Stimulated activated CD8-positive, alpha-beta memory T cell treated with anti-CD3 and anti-CD28 coated beads, Interleukin-12 subunit alpha, Interleukin-12 subunit beta, amount 100 ng/mL, for 1 hour (primary cell): ENCODE measurements around the gene MUC5B.
"Not testable (repeated sequence)": the region's sequence is repeated elsewhere in the genome, so short reads cannot be mapped to it uniquely, and the experiment has no call there.

ENCODE experiments used
- DNase-seq: peaks from one replicate; pipeline ENCODE4 v3.0.0-alpha.2; 2020; ENCODE audit warnings: low read depth

Gene MUC5B

DNA sequence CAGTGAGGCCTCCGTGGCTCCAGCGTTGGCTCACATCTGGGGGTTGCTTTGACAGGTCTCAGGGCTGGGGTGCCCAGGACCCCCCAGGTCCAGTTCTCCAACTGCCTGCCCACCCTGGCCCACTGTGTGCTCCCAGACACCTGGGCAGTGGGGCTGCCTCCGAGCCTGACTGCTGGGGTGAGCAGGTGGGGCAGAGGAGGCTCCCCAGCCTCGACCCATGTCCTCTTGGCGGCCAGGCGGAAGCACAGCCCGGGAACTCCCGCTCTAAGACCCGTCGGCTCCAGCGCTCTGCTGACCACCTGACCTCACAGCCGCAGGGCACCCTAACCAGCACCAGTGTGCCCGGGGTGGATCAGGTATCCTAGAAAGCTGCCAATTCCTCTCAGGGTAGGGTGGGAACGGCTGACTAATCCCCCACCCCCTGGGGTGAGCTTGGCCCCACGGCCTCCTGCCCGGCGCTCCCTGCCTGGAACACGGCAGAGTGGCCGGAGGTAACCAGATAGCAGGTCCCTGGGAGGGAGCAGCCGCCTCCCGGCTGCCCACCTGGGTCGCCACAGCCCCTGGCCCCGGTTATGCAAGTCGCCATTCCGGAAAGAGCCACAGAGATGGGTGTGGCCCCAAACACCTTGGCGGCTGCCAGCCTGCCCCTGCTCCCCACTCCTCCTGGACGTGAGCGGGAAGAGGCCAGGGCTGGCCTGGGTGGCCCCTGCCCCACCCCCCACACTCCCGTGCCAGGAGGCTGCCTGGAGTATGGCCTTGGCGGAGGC lies 19.2 kb upstream of the MUC5B start:
- DNase-seq, result no peak

DNA sequence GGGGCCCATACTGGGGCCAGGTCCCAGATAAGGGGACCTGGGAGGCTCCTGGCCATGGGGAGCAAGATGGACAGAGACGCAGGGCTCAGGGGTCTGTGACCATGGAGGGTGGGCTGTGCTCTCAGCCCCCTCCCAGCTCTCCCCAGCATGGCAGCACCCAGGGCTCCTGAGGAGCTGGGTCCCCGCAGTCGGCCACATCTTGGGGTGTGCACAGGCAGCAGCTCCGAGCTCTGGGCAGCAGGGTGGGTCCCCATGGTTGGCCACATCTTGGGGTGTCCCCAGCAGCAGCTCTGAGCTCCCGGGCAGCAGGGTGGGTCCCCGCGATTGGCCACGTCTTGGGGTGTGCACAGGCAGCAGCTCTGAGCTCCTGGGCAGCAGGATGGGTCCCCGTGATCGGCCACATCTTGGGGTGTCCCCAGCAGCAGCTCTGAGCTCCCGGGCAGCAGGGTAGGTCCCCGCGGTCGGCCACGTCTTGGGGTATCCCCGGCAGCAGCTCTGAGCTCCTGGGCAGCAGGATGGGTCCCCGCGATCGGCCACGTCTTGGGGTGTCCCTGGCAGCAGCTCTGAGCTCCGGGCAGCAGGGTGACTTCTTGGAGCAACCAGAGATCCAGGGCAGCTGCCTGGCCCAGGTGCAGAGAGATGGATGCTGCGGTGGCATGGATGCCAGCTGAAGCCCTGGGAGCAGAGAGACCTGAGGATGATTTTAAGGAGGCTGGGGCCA lies 18.3 kb upstream of the MUC5B start:
- DNase-seq, result no peak

DNA sequence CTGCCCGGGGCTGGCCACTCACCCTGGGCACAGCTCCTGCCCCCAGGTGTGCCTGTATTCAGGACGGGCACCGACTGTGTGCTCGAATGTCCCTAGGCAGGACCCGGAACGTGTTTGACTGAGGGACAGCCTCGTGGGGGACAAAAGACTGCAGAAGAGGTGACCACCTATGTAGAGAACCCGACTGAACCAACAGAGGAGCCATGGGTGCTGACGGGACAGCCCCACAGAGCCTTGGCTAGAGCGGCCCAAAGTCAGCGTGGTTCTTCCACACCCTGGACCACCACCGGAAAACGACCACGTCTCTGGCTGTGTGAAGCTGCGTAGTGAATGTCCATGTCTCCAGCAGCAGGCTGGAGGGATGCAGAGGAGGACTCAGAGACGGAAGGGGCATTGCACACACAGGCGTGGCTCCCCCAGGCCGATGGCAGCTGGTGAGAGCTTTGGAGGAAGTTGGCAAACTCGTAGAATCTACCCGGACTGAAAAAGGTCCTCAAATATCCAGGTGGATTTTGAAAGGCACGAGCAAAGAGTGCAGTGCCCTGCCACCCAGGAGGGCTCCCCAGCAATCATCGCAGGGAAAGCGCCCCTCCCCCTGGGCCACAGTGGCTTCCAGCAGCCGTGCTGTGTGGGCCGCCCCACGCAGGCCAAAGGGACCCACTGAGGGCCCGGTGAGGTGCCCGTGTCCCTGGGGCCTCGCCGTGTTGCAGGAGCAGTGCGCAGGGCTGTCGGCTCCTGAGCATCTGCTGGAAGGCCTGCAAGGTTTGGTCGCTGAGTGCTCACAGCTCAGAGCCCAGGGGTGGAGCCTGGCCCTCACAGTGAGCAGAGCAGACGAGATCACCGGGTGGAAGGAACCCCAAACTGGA lies 17.5 kb upstream of the MUC5B start:
- no peak for DNase-seq

DNA sequence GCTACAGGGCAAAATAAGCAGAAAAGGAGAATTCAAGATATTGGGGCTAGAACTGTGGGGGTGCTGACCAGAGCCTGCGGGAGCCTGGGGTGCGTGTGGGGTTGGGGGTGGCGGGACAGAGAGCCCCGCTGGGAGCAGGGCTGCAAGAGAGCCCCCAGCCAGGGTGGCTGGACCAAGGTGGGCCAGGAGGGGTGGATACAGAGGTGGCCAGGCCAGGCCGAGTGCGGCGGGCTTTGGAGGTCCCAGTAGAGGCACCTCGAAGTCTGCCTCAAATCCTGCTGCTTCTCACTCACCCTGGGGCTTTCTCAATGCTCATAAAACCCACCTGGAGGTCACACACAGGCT lies 16.9 kb upstream of the MUC5B start:
- no peak for DNase-seq

DNA sequence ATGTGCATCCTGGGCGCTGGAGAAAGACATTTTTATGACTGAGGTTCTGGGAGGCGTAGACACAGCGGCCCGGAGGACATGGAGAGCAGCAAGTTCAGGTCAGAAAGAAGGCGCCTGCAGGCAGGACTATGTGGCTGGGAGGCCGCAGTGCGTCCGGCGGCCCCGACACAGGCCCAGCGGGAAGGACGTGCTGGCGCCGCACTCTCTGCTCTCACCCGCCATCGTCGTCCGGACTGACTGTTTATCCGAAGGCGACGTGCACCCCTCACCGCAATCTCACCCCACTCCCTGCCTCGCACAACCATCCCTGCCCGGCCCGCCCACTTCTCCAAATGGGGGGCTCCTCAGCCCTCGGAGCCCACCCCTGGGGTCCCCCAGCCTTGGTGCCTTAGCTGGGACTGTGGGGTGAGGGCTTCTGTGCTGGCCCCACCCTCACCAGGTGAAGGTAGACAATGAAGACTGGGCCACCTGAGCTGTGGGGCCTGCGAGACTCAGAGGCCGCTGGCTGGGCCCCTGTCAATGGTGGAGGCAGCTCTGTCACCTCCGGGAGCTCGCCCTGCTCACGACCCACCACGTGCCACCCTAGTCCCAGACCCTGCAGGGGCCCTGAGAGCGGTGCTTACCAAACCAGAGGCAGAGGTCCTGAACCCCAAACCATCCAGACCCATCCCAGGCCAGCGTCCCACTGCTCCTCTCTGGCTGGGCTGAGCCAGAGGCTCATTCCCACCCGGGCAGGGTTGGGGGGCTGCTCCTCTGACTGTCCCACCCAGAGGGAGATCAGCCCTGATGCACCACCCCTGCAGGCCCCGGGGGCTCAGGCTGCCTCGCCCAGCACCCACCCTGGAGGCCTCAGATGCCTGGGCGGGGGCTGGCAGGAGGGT lies 16.2 kb upstream of the MUC5B start:
- no peak for DNase-seq

DNA sequence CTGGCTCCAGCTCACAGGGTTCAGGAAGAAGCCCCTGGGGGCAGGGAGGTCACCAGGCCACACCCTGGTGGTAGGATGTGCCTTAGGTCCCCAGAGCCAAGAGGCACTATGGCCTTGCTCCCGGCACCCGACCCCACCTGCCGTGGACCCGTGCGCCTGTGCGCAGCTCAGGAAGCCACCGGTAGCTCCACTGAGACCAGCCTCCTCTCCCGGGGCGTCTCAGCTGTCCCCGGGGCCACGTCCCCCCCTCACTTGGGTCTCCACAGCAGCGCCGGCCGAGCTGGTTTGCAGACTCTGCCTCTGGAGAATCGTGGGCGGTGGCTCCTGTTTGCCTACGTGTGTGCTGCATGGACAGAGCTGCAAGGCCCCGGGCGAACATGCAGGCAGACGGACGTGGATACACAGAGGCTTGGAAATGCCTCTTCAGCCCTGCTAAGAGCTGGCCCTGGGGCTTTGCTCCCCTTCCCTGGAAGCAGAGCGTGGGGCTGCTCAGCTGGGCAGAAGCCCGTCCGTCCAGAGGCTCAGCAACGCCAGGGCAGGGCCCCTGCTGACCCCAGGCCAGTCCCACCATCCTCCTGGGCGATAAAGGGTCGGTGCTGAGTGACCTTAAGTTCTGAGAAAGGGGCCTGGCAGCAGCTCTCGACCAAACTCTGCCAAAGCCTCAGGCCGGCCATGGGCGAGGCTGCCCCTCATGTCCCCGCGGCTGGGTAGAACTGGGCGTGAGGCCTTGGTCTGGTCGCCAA lies 15.3 kb upstream of the MUC5B start:
- DNase-seq, result no peak

DNA sequence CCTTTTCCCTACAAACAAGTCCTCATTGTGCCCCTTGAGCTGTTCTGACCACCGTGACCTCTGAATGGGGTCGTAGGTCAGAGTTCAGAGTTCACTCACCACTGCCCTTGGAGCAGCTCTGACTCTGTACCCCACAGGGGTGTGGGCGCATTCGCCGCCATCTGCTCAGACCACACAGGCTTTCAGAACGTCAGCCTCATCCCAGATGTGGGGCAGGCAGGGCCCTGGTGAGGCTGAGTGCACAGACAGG lies 14.8 kb upstream of the MUC5B start:
- no peak for DNase-seq

DNA sequence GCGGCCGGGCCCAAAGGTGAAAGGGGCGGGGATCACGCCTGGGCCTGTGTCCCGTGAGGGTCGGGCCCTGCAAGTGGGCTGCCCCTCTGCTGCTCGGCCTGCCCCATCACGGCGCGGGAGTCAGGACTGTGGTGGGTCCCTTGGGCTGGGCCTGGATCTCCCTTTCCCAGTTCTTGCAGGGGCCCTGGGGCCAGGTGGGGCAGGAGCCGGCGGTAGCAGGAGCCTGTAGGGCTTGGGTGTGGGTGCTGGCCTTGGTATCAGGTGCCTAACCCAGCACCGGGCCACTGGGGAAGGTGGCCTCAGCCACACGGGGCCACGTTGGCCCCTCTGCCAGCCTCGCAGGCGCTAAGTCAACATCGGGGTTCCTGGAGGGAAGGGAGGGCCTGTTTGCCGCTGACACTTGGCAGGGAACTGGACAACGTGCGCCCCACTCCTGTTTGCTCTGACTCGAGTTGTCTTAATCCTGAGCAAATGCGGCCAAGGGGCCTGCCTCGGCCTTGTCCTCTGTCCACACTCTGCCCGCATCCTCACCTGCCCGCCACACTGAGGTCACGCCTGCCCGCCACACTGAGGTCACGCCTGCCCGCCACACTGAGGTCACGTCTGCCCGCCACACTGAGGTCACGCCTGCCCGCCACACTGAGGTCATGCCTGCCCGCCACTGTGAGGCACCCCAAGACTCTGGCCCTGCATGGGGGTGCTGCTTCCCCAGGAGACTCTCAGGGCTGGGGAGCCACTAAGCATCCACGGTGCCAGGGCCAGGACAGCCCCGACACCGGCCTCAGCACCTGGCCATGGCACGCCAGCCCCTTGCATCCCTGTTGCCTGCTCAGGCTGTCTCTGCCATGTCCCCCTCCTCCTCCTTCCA lies 14.2 kb upstream of the MUC5B start:
- DNase-seq, result no peak

DNA sequence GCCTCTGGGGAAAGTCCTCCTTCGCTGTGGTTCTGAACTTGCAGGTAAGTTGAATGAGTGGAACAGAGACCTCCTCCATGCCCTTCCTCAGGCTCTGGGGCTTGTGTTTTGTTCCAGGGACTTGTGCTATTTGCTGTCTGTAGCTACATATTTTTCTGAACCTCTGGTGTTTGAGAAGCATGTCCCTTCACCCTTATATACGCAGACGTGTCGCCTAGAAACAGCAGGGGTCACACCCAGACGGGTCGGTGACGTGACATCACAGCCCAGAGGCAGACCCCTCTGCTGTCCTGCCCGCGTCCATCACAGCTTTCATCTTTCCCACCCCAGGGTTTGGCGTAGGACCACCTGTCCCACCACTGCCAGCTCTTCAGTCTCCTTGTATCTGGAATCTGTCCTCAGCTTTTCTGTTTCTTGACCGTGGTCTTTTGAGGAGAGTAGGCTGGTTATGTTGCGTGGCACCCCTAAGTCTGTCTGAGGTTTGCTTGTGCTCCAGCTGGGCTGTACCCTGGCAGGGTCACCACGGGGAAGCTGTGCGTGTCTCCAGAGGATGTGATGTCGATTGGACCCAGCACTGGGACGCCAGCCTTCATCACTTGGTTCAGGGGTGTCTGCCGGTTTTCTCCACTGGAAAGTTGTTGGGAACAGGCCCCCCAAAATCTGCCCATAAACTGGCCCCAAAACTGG lies 13.4 kb upstream of the MUC5B start:
- no peak for DNase-seq

DNA sequence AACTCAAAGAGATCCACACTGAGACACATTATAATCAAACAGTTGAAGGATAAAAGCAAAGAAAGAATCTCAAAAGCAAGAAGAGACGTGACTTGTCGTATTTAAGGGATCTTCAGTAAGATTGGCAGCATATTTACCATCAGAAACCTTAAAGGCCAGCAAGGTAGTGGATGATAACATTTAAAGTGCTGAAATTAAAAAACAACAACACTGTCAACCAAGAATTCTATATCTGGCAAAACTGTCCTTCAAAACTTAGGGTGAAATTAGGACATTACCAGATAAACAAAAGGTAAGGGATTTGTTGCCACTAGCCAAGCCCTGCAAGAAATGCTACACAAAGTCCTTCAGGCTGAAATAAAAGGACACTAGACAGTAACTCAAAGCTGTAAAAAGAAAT lies 11.0 kb upstream of the MUC5B start:
- DNase-seq, result no peak

DNA sequence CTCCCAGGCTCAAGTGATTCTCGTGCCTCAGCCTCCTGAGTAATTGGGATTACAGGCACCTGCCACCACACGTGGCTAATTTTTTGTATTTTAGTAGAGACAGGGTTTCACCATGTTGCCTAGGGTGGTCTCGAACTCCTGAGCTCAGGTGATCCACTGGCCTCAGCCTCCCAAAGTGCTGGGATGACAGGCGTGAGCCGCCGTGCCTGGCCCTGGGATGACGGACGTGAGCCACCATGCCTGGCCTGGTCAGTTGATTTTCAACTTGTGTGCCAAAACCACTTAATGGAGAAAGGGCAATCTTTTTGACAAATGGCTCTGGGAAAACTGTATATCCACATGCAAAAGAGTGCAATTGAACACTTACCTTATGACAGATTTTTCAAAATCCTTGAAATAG lies 7.0 kb upstream of the MUC5B start:
- not testable (repeated sequence) for DNase-seq

DNA sequence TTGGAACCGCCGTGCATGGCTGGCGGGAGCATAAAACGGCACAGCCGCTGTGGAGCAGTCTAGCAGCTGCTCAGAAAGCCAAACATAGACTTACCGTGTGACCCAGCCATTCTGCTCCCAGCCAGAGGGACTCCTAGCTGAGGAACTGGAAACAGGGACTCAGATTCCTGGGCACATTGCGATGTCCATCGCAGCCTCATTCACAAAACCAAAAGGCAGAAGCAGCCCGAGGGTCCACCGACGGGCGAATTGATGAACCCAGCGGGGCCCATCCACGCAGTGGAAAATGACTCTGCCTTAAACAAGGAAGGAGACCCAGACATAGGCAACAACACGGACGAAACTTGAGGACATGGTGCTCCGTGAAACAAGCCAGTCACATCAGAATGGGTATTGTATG lies 5.7 kb upstream of the MUC5B start:
- DNase-seq, result no peak

DNA sequence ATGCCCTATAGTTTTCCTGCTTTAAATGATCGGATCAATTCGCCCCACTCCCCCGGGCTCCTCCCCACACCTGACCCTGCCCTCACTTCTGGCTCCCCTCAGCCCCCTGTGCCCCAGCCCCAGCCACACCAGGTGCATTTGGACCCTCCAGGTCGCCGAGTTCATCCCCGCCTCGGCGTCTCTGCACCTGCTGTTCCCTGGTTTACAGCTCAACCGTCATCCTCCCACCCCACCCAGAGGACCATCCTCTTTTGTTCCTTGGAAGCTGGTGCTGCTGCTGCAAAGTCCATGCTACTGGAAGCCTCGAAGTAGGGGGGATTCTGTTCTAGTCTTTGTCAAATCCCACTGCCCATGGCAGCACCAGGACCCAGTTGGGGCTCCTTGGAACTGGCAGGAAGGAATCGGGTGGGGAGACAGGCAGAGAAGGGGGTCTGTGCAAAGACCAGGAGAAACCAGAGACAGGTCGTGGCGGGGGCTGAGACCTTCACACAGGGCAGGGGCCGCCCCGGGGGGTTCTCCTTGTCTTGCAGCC lies 4.5 kb upstream of the MUC5B start:
- no peak for DNase-seq

DNA sequence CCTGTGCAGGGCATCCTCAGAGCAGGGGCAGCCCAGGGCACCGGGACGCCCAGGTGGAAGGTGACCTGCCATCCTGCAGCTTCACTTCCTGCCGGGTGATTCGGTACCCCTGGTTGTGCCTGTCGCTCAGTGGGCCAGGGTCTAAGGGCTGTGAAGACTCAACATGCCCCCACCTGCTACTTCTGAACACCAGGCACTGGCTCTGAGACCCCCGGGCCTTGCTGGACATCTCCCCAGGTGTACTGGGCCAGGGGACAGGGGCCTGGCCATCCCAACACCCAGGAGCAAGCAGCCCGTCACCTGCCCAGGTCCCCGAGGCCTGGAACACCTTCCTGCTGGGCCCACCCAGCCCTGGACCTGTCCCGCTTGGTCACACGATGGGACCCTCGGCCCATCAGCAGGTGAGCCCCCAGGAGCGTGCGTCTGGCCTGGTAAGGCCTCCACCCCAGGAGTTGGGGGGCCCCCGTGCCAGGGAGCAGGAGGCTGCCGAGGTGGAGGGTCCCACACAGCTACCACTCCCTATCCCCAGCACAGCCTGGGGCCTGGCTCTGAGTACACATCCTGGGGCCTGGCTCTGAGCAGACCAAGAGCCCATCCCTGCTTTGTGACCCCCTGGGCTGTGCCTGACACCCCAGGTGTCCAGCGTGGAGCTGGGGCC lies 3.9 kb upstream of the MUC5B start:
- no peak for DNase-seq

DNA sequence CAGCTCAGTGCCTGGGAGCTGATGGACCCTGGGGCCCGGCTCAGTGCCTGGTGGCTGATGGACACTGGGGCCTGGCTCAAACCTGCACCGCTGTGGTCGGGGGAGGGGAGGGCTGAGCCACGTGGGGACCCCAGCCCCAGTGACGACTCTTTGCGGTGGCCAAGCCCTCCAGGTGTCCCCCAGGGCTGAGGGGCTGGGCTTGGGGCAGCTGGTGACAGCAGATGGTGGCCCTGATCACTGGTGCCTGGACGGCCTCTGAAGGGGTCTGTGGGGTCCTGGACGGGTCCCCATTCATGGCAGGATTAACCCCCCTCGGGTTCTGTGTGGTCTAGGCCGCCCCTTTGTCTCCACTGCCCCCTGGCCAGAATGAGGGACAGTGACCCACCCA lies 3.4 kb upstream of the MUC5B start:
- DNase-seq, result no peak

DNA sequence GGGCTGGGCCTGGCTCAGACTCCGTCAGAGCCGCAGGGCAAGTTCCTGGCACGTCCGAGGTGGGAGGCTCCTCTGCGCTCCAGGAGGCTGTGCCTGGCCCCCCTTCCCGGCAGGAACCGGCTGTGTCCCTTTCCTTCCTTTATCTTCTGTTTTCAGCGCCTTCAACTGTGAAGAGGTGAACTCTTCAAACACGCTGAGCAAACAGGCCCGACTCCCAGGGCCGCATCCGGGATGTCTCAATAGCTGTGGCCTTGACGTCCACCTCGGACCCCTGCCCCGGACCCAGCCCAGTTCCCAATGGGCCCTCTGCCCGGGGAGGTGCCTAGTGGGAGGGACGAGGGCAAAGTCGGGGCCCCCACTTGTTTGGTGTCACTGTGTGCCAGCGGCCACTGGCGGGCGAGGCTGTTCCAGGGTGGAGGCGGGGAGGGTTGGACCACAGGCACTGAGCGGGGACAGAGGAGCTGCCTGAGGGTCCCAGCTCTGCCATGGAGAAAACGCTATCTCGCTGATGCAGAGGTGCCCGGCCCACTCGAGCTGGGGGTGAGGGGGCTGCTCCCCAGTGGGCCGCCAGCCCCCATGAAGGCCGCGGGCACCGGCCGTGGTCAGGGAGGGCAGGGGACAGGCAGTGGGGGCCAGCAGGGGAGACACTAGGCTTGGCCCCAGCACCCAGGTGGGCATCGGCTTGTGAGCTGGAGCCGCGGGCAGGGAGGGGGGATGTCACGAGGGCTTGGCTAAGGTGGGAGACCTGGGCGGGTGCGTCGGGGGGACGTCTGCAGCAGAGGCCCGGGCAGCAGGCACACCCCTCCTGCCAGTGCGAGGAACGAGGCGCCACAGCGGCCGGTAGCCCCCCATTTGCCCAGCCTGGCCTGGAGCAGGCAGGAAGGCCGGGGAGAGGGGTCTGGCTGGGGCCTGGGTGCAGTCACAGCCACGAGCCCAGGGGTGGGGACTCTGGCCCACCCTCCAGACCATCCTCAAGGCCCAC lies 2.7 kb upstream of the MUC5B start:
- DNase-seq, result no peak

DNA sequence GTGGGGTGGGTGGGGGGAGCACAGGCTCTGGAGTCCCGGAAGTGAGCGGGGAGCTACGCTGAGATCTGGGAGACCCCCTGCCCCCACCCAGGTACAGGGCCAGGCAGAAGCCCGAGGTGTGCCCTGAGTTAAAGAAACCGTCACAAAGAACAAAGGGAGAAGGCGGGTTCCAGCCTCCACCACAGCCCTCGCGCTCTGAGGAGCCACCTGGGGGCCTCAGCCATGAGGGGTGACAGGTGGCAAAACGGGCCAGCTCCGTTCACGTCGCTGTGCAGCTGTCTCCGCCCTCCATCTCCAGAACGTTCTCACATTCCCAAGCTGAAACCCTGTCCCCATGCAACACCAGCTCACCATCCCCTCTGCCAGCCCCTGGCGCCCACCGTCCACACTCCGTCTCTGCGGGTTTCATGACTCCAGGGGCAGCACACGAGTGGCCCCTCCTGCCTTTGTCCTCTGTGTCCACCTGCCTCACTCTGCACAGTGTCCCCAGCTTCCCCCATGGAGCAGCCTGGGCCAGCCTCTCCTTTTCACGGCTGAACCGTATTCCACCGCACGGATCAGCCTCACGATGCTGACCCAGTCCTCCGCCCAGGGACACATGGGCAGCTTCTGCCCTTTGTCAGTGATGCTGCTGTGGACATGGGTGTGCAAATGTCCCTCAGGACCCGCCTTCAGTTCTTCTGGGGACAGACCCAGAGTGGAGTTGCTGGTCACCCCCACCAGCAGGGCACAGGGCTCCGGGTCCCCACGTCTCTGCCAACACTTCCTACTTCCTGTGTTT lies 1.7 kb upstream of the MUC5B start:
- no peak for DNase-seq
